Amniotic epithelial cell (primary cell): ENCODE results near the gene SPNS1.

Experiments
- DNase-seq: peaks from one replicate; pipeline ENCODE4 v3.0.0-alpha.2; 2010; ENCODE audit warnings: low read depth

SPNS1 gene

DNA sequence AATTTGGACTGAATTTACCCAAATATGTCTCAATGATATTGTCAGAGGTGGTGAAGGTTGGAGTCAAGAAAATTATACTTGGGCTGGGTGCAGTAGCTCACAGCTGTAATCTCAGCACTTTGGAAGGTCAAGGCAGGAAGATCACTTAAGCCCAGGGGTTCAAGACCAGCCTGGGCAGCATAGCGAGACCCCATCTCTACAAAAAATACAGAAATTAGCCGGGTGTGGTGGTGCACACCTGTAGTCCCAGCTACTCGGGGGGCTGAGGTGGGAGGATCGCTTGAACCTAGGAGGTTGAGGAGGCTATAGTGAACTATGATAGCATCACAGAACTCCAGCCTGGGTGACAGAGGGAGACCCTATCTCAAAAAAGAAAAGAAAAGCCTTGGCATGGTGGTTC is 51.2 kb downstream of the SPNS1 start:
- DNase-seq: no peak

GRCh38 chr16:29028457-29029167 is 54.0 kb downstream of the SPNS1 start:
- no peak for DNase-seq

- DNase-seq: peak; percentile 98
Observed at GRCh38 chr16:29029168-29029994, 54.8 kb downstream of the SPNS1 start.

GRCh38 chr16:29030086-29030840 is 55.7 kb downstream of the SPNS1 start:
- no peak for DNase-seq
